ENCODE measurements around the gene ERI2. TPM values are rescaled to one million over a fixed set of nuclear protein-coding genes. Genes with fewer than 3 reads are reported as not detected.

Gene ERI2
- total and polyA plus RNA-seq, 2 of the 13 experiments (the other 11 are each of a cell fraction or from before 2014, with no cell fraction given): 17.4 to 41.3 TPM

DNA sequence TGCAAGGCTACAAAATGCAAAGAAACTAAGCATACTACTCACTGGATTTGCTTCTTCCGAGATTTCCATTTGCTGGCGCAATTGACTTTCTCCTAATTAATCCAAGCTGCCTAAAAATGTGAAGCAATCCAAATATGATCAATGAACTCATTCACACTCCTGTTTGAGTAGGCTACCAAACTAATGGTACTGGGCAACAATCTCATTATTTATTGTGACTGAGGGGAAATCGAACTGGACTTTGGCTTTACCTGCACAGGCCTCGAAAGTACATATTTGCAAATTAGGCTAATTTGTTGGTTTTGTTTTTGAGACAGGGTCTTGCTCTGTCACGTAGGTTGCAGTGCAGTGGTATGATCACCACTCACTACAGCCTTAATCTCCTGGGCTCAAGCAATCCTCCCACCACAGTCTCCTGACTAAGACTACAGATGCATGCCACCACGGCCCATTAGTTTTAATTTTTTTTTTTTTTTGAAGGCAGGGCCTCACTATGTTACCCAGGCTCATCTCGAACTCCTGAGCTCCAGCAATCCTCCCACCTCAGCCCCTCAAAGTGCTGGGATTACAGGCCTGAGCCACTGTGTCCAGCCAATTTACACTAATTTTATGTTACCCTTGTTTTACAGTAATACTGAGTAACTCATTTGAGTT, 2.6 kb downstream of the ERI2 start (continued):
- no peak for TF ChIP-seq ZNF207 (IDR thresholded peaks at IDR 0.05; ENCODE audit: borderline replicate concordance)
- TF ChIP-seq SP4 (CRISPR knock-in tag; IDR thresholded peaks at IDR 0.05): peak; percentile 71; the same call in 1 of the 2 replicates
- no peak for TF ChIP-seq JUND (CRISPR knock-in tag; IDR thresholded peaks at IDR 0.05)
- no peak for TF ChIP-seq ZNF12 (CRISPR knock-in tag; IDR thresholded peaks at IDR 0.05)
- no peak for TF ChIP-seq RFX3 (CRISPR knock-in tag; IDR thresholded peaks at IDR 0.05)
- no peak for TF ChIP-seq FOXP1 (IDR thresholded peaks at IDR 0.05)
- TF ChIP-seq FOXP1 (CRISPR knock-in tag; IDR thresholded peaks at IDR 0.05): peak; percentile 86; the same call in 1 of the 2 replicates
- no peak for TF ChIP-seq ZNF383 (CRISPR knock-in tag; IDR thresholded peaks at IDR 0.05; ENCODE audit: borderline replicate concordance)
- TF ChIP-seq MXI1 (IDR thresholded peaks at IDR 0.05; ENCODE audit: borderline replicate concordance, low read depth, low read length): no peak
- TF ChIP-seq, protein P1, sequence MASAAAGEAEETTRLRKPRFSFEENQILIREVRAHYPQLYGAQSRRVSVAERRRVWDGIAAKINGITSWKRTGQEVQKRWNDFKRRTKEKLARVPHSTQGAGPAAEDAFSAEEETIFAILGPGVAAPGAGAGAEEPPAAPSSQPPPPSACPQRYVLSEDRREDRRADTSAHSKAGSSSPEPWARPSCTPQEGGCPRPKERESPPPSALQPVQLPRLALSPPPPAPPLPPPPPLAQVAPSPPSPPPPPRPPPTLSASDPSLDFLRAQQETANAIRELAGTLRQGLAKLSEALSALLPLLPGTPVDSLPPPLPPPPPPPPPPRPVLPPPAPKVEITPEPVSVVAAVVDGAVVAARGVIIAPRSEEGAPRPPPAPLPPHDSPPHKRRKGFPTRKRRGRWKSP (CRISPR knock-in tag; IDR thresholded peaks at IDR 0.05): no peak
- 0 out of 4 replicates have a peak, but pooled peaks of 1 of the 2 experiments have one; percentile 26 for TF ChIP-seq KLF16 (CRISPR knock-in tag; IDR thresholded peaks at IDR 0.05)
- TF ChIP-seq HOXD1 (CRISPR knock-in tag; IDR thresholded peaks at IDR 0.05): 0 out of 2 replicates have a peak, but pooled peaks have one; percentile 39
- TF ChIP-seq MAFK (conservative IDR thresholded peaks at IDR 0.05 in 1 of 2, IDR thresholded peaks at IDR 0.05 in 1 of 2; ENCODE audit: low read length in 2 of 2): no peak; a peak in 1 of 4 replicates
- no peak; the same call in 1 of the 2 replicates for TF ChIP-seq RXRA (CRISPR knock-in tag; IDR thresholded peaks at IDR 0.05)
- TF ChIP-seq, protein P2, sequence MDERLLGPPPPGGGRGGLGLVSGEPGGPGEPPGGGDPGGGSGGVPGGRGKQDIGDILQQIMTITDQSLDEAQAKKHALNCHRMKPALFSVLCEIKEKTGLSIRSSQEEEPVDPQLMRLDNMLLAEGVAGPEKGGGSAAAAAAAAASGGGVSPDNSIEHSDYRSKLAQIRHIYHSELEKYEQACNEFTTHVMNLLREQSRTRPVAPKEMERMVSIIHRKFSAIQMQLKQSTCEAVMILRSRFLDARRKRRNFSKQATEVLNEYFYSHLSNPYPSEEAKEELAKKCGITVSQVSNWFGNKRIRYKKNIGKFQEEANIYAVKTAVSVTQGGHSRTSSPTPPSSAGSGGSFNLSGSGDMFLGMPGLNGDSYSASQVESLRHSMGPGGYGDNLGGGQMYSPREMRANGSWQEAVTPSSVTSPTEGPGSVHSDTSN (CRISPR knock-in tag; IDR thresholded peaks at IDR 0.05): no peak
- TF ChIP-seq CEBPG (CRISPR knock-in tag; IDR thresholded peaks at IDR 0.05): peak; percentile 93
- TF ChIP-seq, protein P3, sequence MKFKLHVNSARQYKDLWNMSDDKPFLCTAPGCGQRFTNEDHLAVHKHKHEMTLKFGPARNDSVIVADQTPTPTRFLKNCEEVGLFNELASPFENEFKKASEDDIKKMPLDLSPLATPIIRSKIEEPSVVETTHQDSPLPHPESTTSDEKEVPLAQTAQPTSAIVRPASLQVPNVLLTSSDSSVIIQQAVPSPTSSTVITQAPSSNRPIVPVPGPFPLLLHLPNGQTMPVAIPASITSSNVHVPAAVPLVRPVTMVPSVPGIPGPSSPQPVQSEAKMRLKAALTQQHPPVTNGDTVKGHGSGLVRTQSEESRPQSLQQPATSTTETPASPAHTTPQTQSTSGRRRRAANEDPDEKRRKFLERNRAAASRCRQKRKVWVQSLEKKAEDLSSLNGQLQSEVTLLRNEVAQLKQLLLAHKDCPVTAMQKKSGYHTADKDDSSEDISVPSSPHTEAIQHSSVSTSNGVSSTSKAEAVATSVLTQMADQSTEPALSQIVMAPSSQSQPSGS (CRISPR knock-in tag; IDR thresholded peaks at IDR 0.05): peak; percentile 45; the same call in 1 of the 2 replicates
- TF ChIP-seq, protein P4, sequence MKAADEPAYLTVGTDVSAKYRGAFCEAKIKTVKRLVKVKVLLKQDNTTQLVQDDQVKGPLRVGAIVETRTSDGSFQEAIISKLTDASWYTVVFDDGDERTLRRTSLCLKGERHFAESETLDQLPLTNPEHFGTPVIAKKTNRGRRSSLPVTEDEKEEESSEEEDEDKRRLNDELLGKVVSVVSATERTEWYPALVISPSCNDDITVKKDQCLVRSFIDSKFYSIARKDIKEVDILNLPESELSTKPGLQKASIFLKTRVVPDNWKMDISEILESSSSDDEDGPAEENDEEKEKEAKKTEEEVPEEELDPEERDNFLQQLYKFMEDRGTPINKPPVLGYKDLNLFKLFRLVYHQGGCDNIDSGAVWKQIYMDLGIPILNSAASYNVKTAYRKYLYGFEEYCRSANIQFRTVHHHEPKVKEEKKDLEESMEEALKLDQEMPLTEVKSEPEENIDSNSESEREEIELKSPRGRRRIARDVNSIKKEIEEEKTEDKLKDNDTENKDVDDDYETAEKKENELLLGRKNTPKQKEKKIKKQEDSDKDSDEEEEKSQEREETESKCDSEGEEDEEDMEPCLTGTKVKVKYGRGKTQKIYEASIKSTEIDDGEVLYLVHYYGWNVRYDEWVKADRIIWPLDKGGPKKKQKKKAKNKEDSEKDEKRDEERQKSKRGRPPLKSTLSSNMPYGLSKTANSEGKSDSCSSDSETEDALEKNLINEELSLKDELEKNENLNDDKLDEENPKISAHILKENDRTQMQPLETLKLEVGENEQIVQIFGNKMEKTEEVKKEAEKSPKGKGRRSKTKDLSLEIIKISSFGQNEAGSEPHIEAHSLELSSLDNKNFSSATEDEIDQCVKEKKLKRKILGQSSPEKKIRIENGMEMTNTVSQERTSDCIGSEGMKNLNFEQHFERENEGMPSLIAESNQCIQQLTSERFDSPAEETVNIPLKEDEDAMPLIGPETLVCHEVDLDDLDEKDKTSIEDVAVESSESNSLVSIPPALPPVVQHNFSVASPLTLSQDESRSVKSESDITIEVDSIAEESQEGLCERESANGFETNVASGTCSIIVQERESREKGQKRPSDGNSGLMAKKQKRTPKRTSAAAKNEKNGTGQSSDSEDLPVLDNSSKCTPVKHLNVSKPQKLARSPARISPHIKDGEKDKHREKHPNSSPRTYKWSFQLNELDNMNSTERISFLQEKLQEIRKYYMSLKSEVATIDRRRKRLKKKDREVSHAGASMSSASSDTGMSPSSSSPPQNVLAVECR (CRISPR knock-in tag; IDR thresholded peaks at IDR 0.05; ENCODE audit: borderline replicate concordance): peak; percentile 64; the same call in 1 of the 2 replicates
- TF ChIP-seq CENPX (CRISPR knock-in tag; IDR thresholded peaks at IDR 0.05): no peak
- TF ChIP-seq KAT7 (CRISPR knock-in tag; IDR thresholded peaks at IDR 0.05; ENCODE audit: borderline replicate concordance): peak; percentile 75; the same call in 1 of the 2 replicates
- peak; percentile 49; the same call in 1 of the 2 replicates for TF ChIP-seq GATAD1 (CRISPR knock-in tag; IDR thresholded peaks at IDR 0.05)
- TF ChIP-seq, protein P5, sequence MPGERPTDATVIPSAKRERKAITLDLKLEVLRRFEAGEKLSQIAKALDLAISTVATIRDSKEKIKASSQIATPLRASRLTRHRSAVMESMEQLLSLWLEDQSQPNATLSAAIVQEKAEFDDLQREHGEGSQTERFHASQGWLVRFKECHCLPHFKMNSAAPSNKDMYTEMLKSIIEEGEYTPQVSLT (CRISPR knock-in tag; IDR thresholded peaks at IDR 0.05; ENCODE audit: borderline replicate concordance, low read depth): no peak
- peak; percentile 67 for TF ChIP-seq ETV5 (CRISPR knock-in tag; IDR thresholded peaks at IDR 0.05; ENCODE audit: borderline replicate concordance)

All from HepG2 (cell line).